Astrocyte (in vitro differentiated cells and primary cell): ENCODE measurements around the gene MBNL1.

Source experiments
- EZH2 ChIP-seq: IDR thresholded peaks from 2 replicates; pipeline ENCODE4 v1.6.1; 2012; ENCODE audit warnings: mild to moderate bottlenecking, low read length, inconsistent platforms; ENCODE audit not compliant: insufficient read depth
- TF ChIP-seq, protein P1 (sequence below): IDR thresholded peaks from 2 replicates; pipeline ENCODE4 v1.5.1; 2011; ENCODE audit warnings: low read depth, mild to moderate bottlenecking, inconsistent platforms, low read length, moderate library complexity; ENCODE audit not compliant: insufficient read depth

DNA sequence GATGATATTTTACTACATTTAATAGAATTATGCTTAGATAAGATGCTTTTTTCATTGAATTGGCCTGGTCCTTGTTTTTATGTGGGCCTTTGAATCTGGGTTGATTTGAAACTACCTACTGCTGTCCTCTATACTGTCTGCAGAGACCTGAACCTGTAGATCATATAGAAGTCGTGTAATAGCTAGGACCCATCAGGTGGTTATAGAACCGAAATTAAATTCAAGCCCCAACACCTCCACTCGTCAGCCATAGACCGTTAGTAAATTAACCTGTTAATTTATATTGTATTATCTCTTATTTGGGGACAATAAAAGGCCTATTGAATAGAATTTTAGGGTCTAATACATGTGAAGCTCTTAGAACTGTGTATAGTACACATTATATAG is 108.4 kb downstream of the MBNL1 start:
- TF ChIP-seq, protein P1, sequence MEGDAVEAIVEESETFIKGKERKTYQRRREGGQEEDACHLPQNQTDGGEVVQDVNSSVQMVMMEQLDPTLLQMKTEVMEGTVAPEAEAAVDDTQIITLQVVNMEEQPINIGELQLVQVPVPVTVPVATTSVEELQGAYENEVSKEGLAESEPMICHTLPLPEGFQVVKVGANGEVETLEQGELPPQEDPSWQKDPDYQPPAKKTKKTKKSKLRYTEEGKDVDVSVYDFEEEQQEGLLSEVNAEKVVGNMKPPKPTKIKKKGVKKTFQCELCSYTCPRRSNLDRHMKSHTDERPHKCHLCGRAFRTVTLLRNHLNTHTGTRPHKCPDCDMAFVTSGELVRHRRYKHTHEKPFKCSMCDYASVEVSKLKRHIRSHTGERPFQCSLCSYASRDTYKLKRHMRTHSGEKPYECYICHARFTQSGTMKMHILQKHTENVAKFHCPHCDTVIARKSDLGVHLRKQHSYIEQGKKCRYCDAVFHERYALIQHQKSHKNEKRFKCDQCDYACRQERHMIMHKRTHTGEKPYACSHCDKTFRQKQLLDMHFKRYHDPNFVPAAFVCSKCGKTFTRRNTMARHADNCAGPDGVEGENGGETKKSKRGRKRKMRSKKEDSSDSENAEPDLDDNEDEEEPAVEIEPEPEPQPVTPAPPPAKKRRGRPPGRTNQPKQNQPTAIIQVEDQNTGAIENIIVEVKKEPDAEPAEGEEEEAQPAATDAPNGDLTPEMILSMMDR, result no peak
- no peak for TF ChIP-seq EZH2
